IPS DF 4.7 (cell line): ENCODE results near the gene DDR1.

ENCODE experiments used
- DNase-seq: peaks from one replicate; pipeline ENCODE4 v3.0.0-alpha.2; 2013; ENCODE audit warnings: low spot score; ENCODE audit errors: extremely low read depth

Gene DDR1

DNA sequence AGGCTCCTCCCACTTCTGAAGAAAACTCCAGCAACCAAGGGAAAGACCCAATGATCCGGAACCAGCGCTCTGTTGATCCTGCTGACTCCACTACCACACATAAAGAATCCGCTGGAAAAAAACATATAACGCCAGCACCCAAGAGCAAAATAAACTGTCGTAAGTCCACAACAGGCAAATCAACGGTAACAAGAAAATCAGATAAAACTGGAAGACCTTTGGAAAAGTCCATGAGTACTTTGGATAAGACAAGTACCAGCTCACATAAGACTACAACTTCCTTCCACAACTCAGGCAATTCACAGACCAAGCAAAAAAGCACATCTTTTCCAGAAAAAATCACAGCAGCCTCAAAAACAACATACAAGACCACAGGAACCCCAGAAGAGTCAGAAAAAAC, 64.5 kb downstream of the DDR1 start:
- DNase-seq: no peak
